GM23248 (cell line): ENCODE data around the gene TMEM38A.

Experiments used
- EZH2 ChIP-seq: fragments of 200-600 bp; sonication (generic); IDR thresholded peaks from 2 replicates; pipeline ENCODE4 v1.6.1; 2018; ENCODE audit warnings: antibody characterized with exemption, mild to moderate bottlenecking; ENCODE audit not compliant: insufficient read depth, poor library complexity, severe bottlenecking
- EZH2phosphoT487 ChIP-seq: fragments of 200-600 bp; sonication (generic); IDR thresholded peaks from 2 replicates; pipeline ENCODE4 v1.6.1; 2018; ENCODE audit warnings: antibody characterized with exemption, moderate library complexity, mild to moderate bottlenecking, low read depth; ENCODE audit not compliant: insufficient read depth

DNA sequence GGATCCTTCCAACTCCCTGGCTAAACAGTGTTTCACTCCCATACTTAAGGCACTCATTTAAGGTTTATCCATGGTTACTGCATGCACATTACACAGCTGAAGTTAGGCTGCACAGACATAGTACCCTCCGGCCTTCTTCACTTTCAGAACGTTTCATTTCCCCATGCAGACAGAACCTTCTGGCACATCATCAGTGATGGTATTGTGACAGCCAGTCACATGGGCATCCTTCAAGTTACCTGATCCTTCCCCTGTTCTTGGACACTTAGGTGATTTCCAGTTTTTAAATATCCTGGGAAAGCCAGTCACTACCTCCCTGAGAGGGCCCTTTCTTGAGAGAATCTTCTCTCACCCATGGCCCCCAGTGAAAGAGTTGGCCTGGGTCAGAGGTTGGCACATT lies 10.1 kb upstream of the TMEM38A start:
- no peak for TF ChIP-seq EZH2
- TF ChIP-seq EZH2phosphoT487: no peak
